ENCODE results near the gene ORM2.
A peak's percentile ranks its signal among the peaks of the same experiment; 100 is the strongest.
"Not testable (repeated sequence)": the region's sequence is repeated elsewhere in the genome, so short reads cannot be mapped to it uniquely, and the experiment has no call there.

Gene ORM2

DNA sequence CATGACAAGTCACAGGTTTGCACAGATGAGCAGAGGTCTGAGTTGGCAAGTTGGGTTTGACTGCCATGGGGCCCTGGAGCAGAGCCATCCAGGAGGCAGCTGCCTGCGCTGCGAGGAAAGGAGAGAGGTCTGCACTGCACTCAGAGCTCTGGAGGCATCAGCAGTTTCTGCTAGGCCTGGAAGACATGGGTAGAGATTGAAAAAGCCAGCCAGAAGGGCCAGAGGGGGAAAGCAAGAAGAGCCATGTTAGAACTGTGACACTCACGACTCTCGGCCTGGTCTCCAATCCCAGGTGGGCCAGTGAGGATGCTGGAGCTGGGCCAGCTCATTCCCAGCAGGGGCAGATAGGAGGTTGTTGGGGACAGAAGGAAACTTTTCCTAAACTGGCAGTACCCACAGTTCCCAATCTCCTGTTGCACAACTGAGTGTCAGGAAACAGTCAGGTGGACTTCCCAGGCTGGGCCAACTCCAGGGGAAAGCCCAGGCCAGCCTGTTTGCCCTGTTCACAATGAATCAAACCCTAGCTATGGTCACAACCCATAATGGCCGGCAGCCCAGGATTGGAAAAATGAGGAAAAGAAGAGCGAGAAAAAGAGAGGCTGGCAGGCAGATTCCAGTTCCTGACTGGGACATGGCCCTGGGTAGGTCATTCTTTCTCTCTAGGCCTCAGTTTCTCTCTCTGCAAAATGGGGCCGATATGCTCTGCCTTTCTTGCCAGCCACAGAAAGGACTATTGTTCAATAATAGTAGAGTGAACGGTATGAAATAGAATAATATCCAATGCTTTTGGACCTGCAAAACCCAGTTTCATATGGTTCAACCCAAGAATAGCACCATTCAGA lies 14.6 kb upstream of the ORM2 start:
- no peak for DNase-seq (ENCODE audit: low spot score)

DNA sequence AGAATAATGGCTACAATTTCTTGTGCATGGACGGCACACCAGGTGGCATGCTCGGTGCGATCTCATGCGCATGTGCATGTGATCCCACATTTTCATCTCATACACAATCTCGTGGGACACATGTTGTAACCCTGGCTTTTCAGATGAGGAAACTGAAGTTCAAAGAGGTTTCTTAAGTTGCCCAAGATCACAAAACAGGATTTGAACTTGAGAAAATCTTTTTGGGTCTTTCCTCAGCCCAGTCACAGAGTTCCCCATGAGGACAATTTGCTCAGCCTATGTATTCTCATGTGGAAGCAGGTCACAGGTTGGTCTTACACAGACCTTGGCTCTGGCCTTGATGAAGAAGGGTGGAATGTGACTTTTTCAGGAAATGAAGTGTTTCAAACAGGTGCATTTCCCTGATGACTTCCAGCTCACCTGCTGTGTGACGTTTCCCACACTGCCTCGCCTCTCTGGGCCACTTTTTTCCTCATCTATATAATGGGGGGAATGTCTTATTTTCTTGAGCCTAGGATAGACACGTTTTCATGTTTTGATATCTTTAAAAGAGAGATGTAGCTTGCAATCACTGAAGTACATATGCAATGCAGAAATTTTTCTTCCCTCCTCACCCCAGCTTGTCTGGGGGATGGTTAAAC lies 13.8 kb upstream of the ORM2 start:
- DNase-seq (ENCODE audit: low spot score): no peak

DNA sequence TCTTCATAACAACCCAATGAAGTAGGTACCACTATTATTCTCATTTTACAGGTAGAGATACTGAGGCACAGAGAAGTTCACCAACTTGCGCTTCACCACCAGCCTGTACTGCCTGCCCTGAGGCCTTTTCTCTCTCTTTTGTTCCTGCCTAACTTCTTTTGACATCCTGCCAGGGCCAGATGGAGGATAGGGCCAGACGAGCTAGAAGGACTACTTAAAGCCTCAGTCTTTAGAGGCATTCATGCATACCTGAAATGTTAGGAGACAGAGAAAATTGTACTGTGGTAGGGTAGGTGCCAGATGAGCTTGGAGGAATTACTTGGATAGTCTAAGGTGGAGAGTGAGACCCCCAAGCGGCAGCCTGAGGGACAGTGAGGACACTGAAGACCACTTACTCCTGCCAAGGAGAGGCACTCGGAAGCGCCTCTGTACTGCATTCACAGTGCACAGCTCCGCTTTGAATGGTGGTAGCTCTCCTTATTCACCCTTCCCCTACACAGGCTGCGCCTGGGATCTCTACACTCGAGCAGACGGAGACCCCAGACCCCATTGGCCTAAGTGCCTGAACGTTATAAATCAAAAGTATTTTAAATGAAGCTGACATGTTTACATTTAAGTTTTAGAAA lies 13.0 kb upstream of the ORM2 start:
- no peak for DNase-seq (ENCODE audit: low spot score)

DNA sequence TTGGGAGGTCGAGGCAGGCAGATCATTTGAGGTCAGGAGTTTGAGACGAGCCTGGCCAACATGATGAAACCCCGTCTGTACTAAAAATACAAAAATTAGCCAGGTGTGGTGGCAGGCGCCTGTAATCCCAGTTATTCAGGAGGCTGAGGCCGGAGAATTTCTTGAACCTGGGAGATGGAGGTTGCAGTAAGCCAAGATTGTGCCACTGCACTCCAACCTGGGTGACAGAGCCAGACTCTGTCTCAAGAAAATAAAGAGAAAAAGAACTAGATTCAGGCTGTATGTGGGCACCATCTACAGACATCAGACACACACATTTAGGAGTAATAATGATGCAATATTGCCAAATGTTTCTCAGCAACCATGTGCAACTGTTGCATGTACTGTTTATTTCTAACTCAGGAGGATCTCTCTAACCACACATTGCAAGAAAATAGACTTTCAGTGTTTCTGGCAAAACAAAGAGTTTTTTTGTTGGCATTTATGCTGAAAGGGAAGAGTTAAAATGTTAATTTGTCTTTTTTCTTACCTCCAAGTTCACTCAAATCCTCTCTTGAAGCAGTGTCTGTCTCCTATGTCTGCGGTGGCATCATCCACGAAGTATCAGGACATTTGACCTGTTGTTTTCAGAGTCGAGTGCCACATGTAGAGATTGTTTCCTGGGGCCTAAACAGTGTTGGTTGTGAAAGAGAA lies 11.9 kb upstream of the ORM2 start:
- peak; percentile 64 for DNase-seq (ENCODE audit: low spot score)

- no peak for DNase-seq (ENCODE audit: low spot score)
These were observed 11.3 kb upstream of the ORM2 start for GRCh38 chr9:114318416-114318815.

DNA sequence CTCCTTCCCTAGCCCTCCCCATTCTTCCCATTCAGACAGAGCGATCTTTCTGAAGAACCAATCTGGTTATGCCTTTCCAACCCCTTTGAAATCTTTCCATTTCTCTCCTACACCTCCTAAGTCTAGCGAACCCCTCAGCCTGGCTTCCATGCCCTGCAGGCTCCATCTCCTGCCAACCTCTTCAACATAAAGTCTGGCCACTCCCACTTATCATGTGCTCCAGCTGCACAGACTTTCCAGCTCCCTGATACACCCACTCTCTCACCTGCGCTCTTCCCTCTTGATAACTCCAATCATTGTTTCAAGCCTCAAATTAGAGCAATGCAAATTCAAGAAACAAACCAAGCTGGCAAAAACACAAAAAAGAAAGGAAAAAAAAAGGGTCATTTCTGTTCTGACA lies 10.5 kb upstream of the ORM2 start:
- DNase-seq (ENCODE audit: low spot score): no peak

DNA sequence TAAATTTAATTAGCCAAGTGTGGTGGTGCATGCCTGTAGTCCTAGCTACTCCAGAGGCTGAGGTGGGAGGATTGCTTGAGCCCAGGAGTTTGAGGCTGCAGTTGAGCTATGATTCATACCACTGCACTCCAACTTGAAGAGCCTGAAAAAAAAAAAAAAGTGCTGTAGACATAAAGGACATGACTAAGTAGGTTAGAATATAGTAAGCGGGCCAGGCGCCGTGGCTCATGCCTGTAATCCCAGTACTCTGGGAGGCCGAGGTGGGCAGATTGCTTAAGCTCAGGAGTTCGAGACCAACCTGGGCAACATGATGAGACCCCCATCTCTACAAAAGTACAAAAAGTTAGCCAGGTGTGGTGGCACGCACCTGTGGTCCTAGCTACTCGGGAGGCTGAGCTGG lies 9.0 kb upstream of the ORM2 start:
- DNase-seq (ENCODE audit: low spot score): not testable (repeated sequence)

DNA sequence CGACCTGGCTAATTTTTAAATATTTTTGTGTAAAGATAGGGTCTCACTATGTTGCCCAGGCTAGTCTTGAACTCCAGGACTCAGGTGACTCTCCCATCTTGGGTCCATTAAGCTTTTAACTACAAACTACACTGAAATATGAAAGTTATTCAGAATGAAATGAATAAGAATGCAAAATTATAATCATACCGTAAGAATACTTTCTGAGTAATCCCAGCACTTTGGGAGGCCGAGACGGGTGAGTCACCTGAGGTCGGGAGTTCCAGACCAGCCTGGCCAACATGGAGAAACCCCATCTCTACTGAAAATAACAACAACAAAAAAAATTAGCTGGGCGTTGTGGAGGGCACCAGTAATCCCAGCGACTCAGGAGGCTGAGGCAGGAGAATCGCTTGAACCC lies 7.9 kb upstream of the ORM2 start:
- no peak for DNase-seq (ENCODE audit: low spot score)

DNA sequence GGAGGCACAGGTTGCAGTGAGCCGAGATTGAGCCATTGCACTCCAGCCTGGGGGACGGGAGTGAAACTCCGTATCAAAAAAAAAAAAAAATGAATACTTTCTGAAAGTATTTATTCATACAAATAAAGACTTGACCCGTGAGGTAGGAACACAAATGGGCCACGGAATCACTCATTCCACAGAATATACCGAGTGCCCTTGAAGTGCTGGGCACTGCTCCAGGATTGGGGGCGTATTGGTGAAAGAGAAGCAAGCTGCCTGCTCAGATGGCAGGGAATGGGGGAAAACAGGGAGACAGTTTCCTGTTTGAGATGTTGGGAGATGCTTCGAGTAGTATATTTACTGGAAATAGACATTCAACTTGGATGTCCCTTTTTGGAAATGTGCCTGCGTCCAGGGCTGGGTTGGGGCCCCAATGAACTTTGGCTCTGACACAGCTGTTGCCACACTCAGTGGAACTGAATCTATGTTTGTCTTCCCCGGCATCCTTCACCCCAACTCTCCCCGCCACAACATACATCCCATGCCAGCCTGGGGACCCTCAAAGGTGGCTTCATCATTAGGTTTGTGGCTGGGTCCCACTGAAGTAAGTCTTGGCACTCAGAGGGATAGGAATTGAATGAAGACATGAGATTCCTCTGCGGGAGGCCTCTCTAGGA lies 7.4 kb upstream of the ORM2 start:
- DNase-seq (ENCODE audit: low spot score): not testable (repeated sequence)

DNA sequence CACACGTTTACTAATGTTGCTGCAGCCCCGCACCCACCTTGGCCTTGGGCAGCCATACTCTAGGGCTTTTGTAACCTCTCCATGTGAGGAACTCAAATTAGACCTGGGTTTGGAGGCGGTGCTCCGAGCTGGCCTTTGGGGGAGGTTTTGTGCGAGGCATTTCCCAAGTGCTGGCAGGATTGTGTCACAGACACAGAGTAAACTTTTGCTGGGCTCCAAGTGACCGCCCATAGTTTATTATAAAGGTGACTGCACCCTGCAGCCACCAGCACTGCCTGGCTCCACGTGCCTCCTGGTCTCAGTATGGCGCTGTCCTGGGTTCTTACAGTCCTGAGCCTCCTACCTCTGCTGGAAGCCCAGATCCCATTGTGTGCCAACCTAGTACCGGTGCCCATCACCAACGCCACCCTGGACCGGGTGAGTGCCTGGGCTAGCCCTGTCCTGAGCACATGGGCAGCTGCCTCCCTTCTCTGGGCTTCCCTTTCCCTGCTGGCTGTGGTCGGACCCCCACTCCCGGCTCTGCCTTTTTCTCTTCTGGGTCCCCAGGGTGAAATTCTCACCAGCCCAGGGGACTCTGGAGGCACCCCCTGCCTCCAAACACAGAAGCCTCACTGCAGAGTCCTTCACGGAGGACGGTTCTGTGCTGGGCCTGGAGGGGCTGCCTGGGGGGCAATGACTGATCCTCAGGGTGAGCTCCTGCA lies 6.7 kb upstream of the ORM2 start, which contains the start of gene ORM1:
ORM1 (plus strand) TSS at position 268 of the 701 bp plus-strand sequence; CDS start at position 304, 36 bp downstream.
- not testable (repeated sequence) for DNase-seq (ENCODE audit: low spot score)

- not testable (repeated sequence) for DNase-seq (ENCODE audit: low spot score)
These were observed 5.8 kb upstream of the ORM2 start for GRCh38 chr9:114323849-114324248.

GRCh38 chr9:114324492-114324891 lies 5.2 kb upstream of the ORM2 start:
- DNase-seq (ENCODE audit: low spot score): no peak

DNA sequence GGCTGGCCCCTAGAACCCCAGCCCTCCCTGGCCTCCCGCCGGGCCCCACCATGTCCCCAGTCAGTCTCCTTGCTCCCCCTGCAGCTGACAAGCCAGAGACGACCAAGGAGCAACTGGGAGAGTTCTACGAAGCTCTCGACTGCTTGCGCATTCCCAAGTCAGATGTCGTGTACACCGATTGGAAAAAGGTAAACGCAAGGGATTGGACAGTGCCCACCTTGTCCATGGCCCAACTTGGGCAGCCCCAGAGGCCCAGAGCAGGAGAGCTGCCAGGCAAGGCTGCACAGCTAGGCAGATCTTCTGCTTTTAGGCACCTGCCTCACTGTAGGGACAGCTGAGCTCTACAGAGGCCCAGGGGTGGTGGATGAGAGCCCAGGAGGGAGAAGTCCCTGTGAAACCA lies 4.7 kb upstream of the ORM2 start:
- not testable (repeated sequence) for DNase-seq (ENCODE audit: low spot score)

- DNase-seq (ENCODE audit: low spot score): not testable (repeated sequence)
These were observed 3.9 kb upstream of the ORM2 start for GRCh38 chr9:114325684-114326254.

GRCh38 chr9:114327749-114328148 lies 1.9 kb upstream of the ORM2 start:
- DNase-seq (ENCODE audit: low spot score): no peak

GRCh38 chr9:114328357-114328820 lies 1.3 kb upstream of the ORM2 start:
- not testable (repeated sequence) for DNase-seq (ENCODE audit: low spot score)

- not testable (repeated sequence) for DNase-seq (ENCODE audit: low spot score)
These were observed 588 bp upstream of the ORM2 start for GRCh38 chr9:114328937-114329624.

- no peak for DNase-seq (ENCODE audit: low spot score)
These were observed 967 bp downstream of the ORM2 start for GRCh38 chr9:114330636-114331035.

- DNase-seq (ENCODE audit: low spot score): not testable (repeated sequence)
These were observed 1.8 kb downstream of the ORM2 start for GRCh38 chr9:114331229-114332195.

Measured in AG08395 (cell line).